HUES6 (cell line): ENCODE results near the gene PKMYT1.

ENCODE experiments used
- H3K27ac ChIP-seq: 2 replicates; pipeline ENCODE4 v1.7.0; 2013; ENCODE audit warnings: low read depth, mild to moderate bottlenecking, low read length, inconsistent platforms
- H3K27me3 ChIP-seq: 2 replicates; pipeline ENCODE4 v1.6.1; 2013; ENCODE audit warnings: low read length; ENCODE audit not compliant: control insufficient read depth, insufficient read depth
- H3K36me3 ChIP-seq: 2 replicates; pipeline ENCODE4 v1.6.1; 2013; ENCODE audit warnings: low read length; ENCODE audit not compliant: control insufficient read depth, insufficient read depth
- H3K4me1 ChIP-seq: 2 replicates; pipeline ENCODE4 v1.6.1; 2013; ENCODE audit warnings: low read length; ENCODE audit not compliant: control insufficient read depth, insufficient read depth
- H3K4me3 ChIP-seq: 2 replicates; pipeline ENCODE4 v1.5.1; 2013; ENCODE audit warnings: low read depth, low read length
- H3K9ac ChIP-seq: one replicate; pipeline ENCODE4 v1.6.1; 2013; ENCODE audit warnings: mild to moderate bottlenecking, low read length
- H3K9me3 ChIP-seq: 2 replicates; pipeline ENCODE4 v1.6.1; 2013; ENCODE audit warnings: low read depth, low read length; ENCODE audit not compliant: control insufficient read depth, insufficient read depth

The PKMYT1 gene

GRCh38 chr16:2927010-2927646, 53.1 kb downstream of the PKMYT1 start:
- H3K4me1 ChIP-seq = 0 out of 2 replicates have a peak, but pooled peaks cover 14% of the 10 kb centered on the region
- H3K27ac ChIP-seq = no peak overlapping the region
- no peak overlapping the region for H3K4me3 ChIP-seq
- H3K9me3 ChIP-seq = no peaks in the 10 kb centered on the region
- no peak overlapping the region for H3K9ac ChIP-seq
- H3K36me3 ChIP-seq = peaks cover 7% of the 10 kb centered on the region
- H3K27me3 ChIP-seq = no peaks in the 10 kb centered on the region

- Histone ChIP-seq H3K27me3 (no peaks in the 10 kb centered on the region), H3K4me3 (no peak overlapping the region), H3K9ac (no peak overlapping the region), H3K27ac (no peak overlapping the region), H3K4me1 (0 out of 2 replicates have a peak, but pooled peaks cover 14% of the 10 kb centered on the region), H3K36me3 (peaks cover 7% of the 10 kb centered on the region), H3K9me3 (no peaks in the 10 kb centered on the region)
These were observed 53.6 kb downstream of the PKMYT1 start for GRCh38 chr16:2926650-2926999.

GRCh38 chr16:2925951-2926649, 54.1 kb downstream of the PKMYT1 start:
- peak overlapping the region; percentile 35 for H3K4me3 ChIP-seq

GRCh38 chr16:2924901-2925755, 55.1 kb downstream of the PKMYT1 start:
- H3K27me3 ChIP-seq = no peaks in the 10 kb centered on the region
- no peak overlapping the region for H3K27ac ChIP-seq
- H3K4me1 ChIP-seq = 0 out of 2 replicates have a peak, but pooled peaks cover 14% of the 10 kb centered on the region
- H3K9ac ChIP-seq = no peak overlapping the region
- H3K9me3 ChIP-seq = no peaks in the 10 kb centered on the region
- H3K4me3 ChIP-seq = peak overlapping the region; percentile 38
- peaks cover 5% of the 10 kb centered on the region for H3K36me3 ChIP-seq

More at GRCh38 chr16:2925951-2926649, 54.1 kb downstream of the PKMYT1 start:
- Histone ChIP-seq H3K4me1 (0 out of 2 replicates have a peak, but pooled peaks cover 14% of the 10 kb centered on the region), H3K36me3 (peaks cover 7% of the 10 kb centered on the region), H3K27me3 (no peaks in the 10 kb centered on the region), H3K9ac (no peak overlapping the region), H3K9me3 (no peaks in the 10 kb centered on the region), H3K27ac (no peak overlapping the region)

- H3K27ac ChIP-seq = no peak overlapping the region
- no peak overlapping the region for H3K4me3 ChIP-seq
- H3K9ac ChIP-seq = no peak overlapping the region
- H3K4me1 ChIP-seq = 0 out of 2 replicates have a peak, but pooled peaks cover 14% of the 10 kb centered on the region
- no peaks in the 10 kb centered on the region for H3K27me3 ChIP-seq
- H3K36me3 ChIP-seq = no peaks in the 10 kb centered on the region
- H3K9me3 ChIP-seq = no peaks in the 10 kb centered on the region
These were observed 56.8 kb downstream of the PKMYT1 start for GRCh38 chr16:2923481-2923880.
